ENCODE measurements around the gene GPR137B.

- TF ChIP-seq CTCF (IDR thresholded peaks at IDR 0.05): no peak
- TF ChIP-seq ZFX (IDR thresholded peaks at IDR 0.05; ENCODE audit: borderline replicate concordance): no peak
Measured at GRCh38 chr1:236213534-236213933, 71.2 kb downstream of the GPR137B start.
